ENCODE measurements around the gene GPATCH2L. TPM values are rescaled to one million over a fixed set of nuclear protein-coding genes. Genes with fewer than 3 reads are reported as not detected.

Gene GPATCH2L
- total RNA-seq, 4 donors from 2014 or later, result 42.3 to 180 (median 60.9) TPM

DNA sequence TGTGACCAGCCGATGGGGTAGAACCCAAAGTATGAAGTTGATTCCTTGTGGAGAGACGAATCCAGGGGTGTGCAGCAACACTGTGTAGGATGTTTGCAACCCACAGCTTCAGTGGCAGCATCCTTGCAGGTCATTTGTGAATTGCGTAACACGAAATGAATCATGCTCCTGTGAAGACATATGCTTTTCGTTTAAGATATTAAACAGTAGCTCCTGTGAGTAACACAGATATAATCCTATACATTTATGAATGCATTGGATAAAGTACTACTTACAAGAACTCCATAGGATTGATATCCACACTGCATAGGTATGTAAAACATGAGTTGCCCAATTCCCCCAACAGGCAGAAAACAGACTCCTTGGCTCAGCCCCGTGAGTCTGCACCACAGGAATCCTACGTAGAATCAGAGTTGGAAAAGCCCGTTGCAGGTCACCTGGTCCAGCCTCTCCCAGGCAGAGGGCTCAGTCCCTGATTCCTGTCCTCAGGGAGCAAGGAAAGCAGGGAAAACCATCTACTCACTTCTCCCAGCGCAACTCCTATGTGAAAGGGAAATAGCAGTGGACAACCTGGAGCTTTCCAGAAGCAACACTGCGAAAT lies 75.8 kb downstream of the GPATCH2L start:
- H3K4me1 ChIP-seq, result no peaks in the 10 kb centered on the region
- H3K36me3 ChIP-seq, result no peaks in the 10 kb centered on the region
- H3K9me3 ChIP-seq, result no peaks in the 10 kb centered on the region
- no peak overlapping the region for H3K27ac ChIP-seq
- no peak overlapping the region for H3K4me3 ChIP-seq
- in situ Hi-C loops (cut with MboI; ENCODE audit: low pct_ligation_motif_present in 1 of 4, low pct_unique_long_range_greater_than_20kb in 1 of 4, low sequenced_read_pairs in 3 of 4) (no loop called here), intact Hi-C loops (cut with DNase I; ENCODE audit: low total_unique reads) (no loop called here)
- TF ChIP-seq, protein P1, sequence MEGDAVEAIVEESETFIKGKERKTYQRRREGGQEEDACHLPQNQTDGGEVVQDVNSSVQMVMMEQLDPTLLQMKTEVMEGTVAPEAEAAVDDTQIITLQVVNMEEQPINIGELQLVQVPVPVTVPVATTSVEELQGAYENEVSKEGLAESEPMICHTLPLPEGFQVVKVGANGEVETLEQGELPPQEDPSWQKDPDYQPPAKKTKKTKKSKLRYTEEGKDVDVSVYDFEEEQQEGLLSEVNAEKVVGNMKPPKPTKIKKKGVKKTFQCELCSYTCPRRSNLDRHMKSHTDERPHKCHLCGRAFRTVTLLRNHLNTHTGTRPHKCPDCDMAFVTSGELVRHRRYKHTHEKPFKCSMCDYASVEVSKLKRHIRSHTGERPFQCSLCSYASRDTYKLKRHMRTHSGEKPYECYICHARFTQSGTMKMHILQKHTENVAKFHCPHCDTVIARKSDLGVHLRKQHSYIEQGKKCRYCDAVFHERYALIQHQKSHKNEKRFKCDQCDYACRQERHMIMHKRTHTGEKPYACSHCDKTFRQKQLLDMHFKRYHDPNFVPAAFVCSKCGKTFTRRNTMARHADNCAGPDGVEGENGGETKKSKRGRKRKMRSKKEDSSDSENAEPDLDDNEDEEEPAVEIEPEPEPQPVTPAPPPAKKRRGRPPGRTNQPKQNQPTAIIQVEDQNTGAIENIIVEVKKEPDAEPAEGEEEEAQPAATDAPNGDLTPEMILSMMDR (IDR thresholded peaks at IDR 0.05), result no peak
- no peak for TF ChIP-seq POLR2AphosphoS5 (IDR thresholded peaks at IDR 0.05)
- no peak for TF ChIP-seq POLR2A (IDR thresholded peaks at IDR 0.05)
- TF ChIP-seq EP300 (IDR thresholded peaks at IDR 0.05; ENCODE audit: low read depth), result no peak
- no peaks in the 10 kb centered on the region for H3K27me3 ChIP-seq
- WGBS, 2 donors (ENCODE audit: low coverage in 1 of 2), result 73% methylated on average over 10 of the region's 10 CpGs; no CpG with 5 or more reads in 1 of the 2 donors
- no peak for DNase-seq

GRCh38 chr14:76228138-76228537 lies 76.4 kb downstream of the GPATCH2L start:
- no peaks in the 10 kb centered on the region for H3K9me3 ChIP-seq
- DNase-seq, result no peak
- in situ Hi-C loops (cut with MboI; ENCODE audit: low pct_ligation_motif_present in 1 of 4, low pct_unique_long_range_greater_than_20kb in 1 of 4, low sequenced_read_pairs in 3 of 4) (no loop called here), intact Hi-C loops (cut with DNase I; ENCODE audit: low total_unique reads) (no loop called here)
- H3K27me3 ChIP-seq, result no peaks in the 10 kb centered on the region
- H3K36me3 ChIP-seq, result no peaks in the 10 kb centered on the region
- H3K4me1 ChIP-seq, result no peaks in the 10 kb centered on the region
- TF ChIP-seq EP300 (IDR thresholded peaks at IDR 0.05; ENCODE audit: low read depth) (no peak), POLR2A (IDR thresholded peaks at IDR 0.05) (no peak), POLR2AphosphoS5 (IDR thresholded peaks at IDR 0.05) (no peak)
- TF ChIP-seq, protein P1 (IDR thresholded peaks at IDR 0.05), result no peak
- H3K4me3 ChIP-seq, result no peak overlapping the region
- no peak overlapping the region for H3K27ac ChIP-seq
- WGBS, 2 donors (ENCODE audit: low coverage in 1 of 2), result 70 to 78% methylated on average over 10 of the region's 10 CpGs

- 64 to 100% methylated on average over 2 to 4 of the region's 4 CpGs for WGBS, 2 donors (ENCODE audit: low coverage in 1 of 2)
- intact Hi-C loops (cut with DNase I; ENCODE audit: low total_unique reads), result no loop called here
- TF ChIP-seq POLR2A (IDR thresholded peaks at IDR 0.05), result no peak
- TF ChIP-seq, protein P1 (IDR thresholded peaks at IDR 0.05), result no peak
- no peak for TF ChIP-seq EP300 (IDR thresholded peaks at IDR 0.05; ENCODE audit: low read depth)
- TF ChIP-seq POLR2AphosphoS5 (IDR thresholded peaks at IDR 0.05), result no peak
- Histone ChIP-seq H3K4me1 (no peaks in the 10 kb centered on the region), H3K4me3 (no peak overlapping the region), H3K36me3 (no peaks in the 10 kb centered on the region), H3K27me3 (no peaks in the 10 kb centered on the region), H3K9me3 (no peaks in the 10 kb centered on the region), H3K27ac (no peak overlapping the region)
- in situ Hi-C loops (cut with MboI; ENCODE audit: low pct_ligation_motif_present in 1 of 4, low pct_unique_long_range_greater_than_20kb in 1 of 4, low sequenced_read_pairs in 3 of 4), result no loop called here
- no peak for DNase-seq
These were observed 81.1 kb downstream of the GPATCH2L start for GRCh38 chr14:76232800-76233199.

GRCh38 chr14:76235628-76236027 lies 83.9 kb downstream of the GPATCH2L start:
- no peaks in the 10 kb centered on the region for H3K4me1 ChIP-seq
- no peak for DNase-seq
- H3K4me3 ChIP-seq, result no peak overlapping the region
- H3K9me3 ChIP-seq, result peaks cover under 1 to 3% of the 10 kb centered on the region in 2 donors
- TF ChIP-seq POLR2AphosphoS5 (IDR thresholded peaks at IDR 0.05) (no peak), EP300 (IDR thresholded peaks at IDR 0.05; ENCODE audit: low read depth) (no peak), POLR2A (IDR thresholded peaks at IDR 0.05) (no peak)
- TF ChIP-seq, protein P1 (IDR thresholded peaks at IDR 0.05), result no peak
- no peaks in the 10 kb centered on the region for H3K36me3 ChIP-seq
- H3K27ac ChIP-seq, result no peak overlapping the region
- H3K27me3 ChIP-seq, result no peaks in the 10 kb centered on the region
- WGBS, 2 donors (ENCODE audit: low coverage in 1 of 2), result 88 to 94% methylated on average over 2 of the region's 2 CpGs
- in situ Hi-C loops (cut with MboI; ENCODE audit: low pct_ligation_motif_present in 1 of 4, low pct_unique_long_range_greater_than_20kb in 1 of 4, low sequenced_read_pairs in 3 of 4) (no loop called here), intact Hi-C loops (cut with DNase I; ENCODE audit: low total_unique reads) (no loop called here)
